Erythroblast (primary cell): Measurements from ENCODE around the gene HIKESHI.

Experiments used
- GATA1 ChIP-seq: IDR thresholded peaks from 2 replicates; pipeline ENCODE4 v1.6.1; 2011; ENCODE audit warnings: low read depth, mild to moderate bottlenecking, control low read depth, low read length, moderate library complexity
- POLR2A ChIP-seq: IDR thresholded peaks from 2 replicates; pipeline ENCODE4 v1.6.1; 2011; ENCODE audit warnings: mild to moderate bottlenecking, low read length

GRCh38 chr11:86386746-86387145 lies 84.7 kb downstream of the HIKESHI start:
- TF ChIP-seq POLR2A (no peak), GATA1 (no peak)
